Measurements from ENCODE around the gene ARHGAP22. TPM values are rescaled to one million over a fixed set of nuclear protein-coding genes. Genes with fewer than 3 reads are reported as not detected.

Gene ARHGAP22
- total RNA-seq, 1 donor = 22.9 TPM

- peak; percentile 86 for TF ChIP-seq CTCF (IDR thresholded peaks at IDR 0.05; ENCODE audit: insufficient read depth, low read depth, low read length)
- H3K4me3 ChIP-seq (ENCODE audit: low read depth, low read length) = no peak overlapping the region
- no peak for DNase-seq (ENCODE audit: low read depth)
These were observed 3.4 kb upstream of the ARHGAP22 start for GRCh38 chr10:48608279-48608681.

- TF ChIP-seq CTCF (IDR thresholded peaks at IDR 0.05; ENCODE audit: insufficient read depth, low read depth, low read length) = no peak
- no peak for DNase-seq (ENCODE audit: low read depth)
- no peak overlapping the region for H3K4me3 ChIP-seq (ENCODE audit: low read depth, low read length)
These were observed 2.7 kb upstream of the ARHGAP22 start for GRCh38 chr10:48607356-48608278.

GRCh38 chr10:48606530-48607355, 1.9 kb upstream of the ARHGAP22 start:
- no peak for TF ChIP-seq CTCF (IDR thresholded peaks at IDR 0.05; ENCODE audit: insufficient read depth, low read depth, low read length)
- peak; percentile 95 for DNase-seq (ENCODE audit: low read depth)
- H3K4me3 ChIP-seq (ENCODE audit: low read depth, low read length) = no peak overlapping the region

- DNase-seq (ENCODE audit: low read depth) = no peak
- no peak for TF ChIP-seq CTCF (IDR thresholded peaks at IDR 0.05; ENCODE audit: insufficient read depth, low read depth, low read length)
- no peak overlapping the region for H3K4me3 ChIP-seq (ENCODE audit: low read depth, low read length)
These were observed 1.1 kb upstream of the ARHGAP22 start for GRCh38 chr10:48605786-48606529.

GRCh38 chr10:48604039-48604990, 558 bp downstream of the ARHGAP22 start:
- no peak for DNase-seq (ENCODE audit: low read depth)
- TF ChIP-seq CTCF (IDR thresholded peaks at IDR 0.05; ENCODE audit: insufficient read depth, low read depth, low read length) = no peak
- H3K4me3 ChIP-seq (ENCODE audit: low read depth, low read length) = peak overlapping the region; percentile 72
